ENCODE measurements around the gene NSUN6.

Gene NSUN6

GRCh38 chr10:18501629-18502028 lies 149.8 kb downstream of the NSUN6 start:
- DNase-seq (ENCODE audit: low read depth), result no peak

DNA sequence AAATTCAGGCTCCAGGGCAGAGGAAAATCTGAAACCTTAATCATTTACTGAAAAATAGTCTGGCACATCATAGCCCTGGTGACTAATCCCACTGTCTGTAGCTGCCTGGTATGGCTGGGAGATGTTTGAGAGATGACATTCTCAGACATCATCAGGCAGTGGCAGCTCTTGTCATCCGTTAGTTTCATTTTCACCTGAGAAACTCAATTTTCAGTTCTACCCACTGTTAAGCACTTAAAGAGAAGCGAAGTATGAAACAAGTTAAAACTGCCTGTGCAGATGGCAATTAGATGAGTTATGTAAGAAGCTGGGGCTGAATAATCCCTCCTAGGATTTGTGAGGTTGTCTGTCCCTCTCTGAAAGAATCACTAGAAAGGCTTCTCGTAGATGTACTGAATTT lies 150.2 kb downstream of the NSUN6 start:
- DNase-seq (ENCODE audit: low read depth), result peak; percentile 2

DNA sequence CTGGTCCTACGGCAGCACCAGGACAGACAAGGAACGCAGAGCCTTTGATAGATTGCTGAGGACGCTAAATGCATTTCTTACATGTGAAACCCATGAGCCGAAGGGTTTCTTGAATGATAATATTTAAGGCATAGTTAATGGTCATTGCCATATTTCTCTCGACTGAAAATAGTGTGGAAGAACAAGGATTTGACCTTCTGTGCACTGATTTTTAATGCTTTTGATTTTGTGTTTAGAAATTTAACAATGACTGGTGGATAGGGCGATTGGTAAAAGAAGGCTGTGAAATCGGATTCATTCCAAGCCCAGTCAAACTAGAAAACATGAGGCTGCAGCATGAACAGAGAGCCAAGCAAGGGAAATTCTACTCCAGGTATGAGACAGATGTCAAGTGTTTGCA lies 150.8 kb downstream of the NSUN6 start:
- no peak for DNase-seq (ENCODE audit: low read depth)

GRCh38 chr10:18498998-18499397 lies 152.4 kb downstream of the NSUN6 start:
- no peak for DNase-seq (ENCODE audit: low read depth)

DNA sequence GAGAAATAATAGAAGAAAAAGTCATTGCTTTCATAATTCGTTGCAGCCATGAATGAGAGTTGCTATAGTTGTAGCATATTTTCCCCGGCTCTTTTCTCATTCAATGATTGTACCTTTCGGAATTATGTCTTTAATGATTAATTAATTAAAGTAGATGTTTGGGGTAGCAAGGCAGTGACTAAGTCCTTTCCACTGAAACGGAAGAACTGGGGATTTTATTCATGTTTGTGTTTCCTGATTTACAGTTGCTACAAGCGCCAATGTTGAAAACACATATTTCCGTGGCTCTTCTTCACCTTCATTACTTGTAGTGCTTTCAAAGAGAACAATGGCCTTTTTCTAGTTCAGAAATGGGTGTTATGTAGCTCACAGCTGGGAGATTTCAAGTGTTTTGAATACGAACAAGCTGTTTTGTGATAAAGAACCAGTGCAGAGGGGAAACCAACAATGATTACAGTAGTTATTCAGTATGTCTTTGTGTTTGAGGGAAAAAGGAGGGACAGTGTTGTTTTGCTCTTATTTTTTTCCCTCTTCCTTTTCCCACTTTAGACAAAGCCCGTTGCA lies 153.5 kb downstream of the NSUN6 start:
- no peak for DNase-seq (ENCODE audit: low read depth)

Data from GM04503 (cell line).